Measurements from ENCODE around the gene SHQ1. TPM values are rescaled to one million over a fixed set of nuclear protein-coding genes. Genes with fewer than 3 reads are reported as not detected.

The SHQ1 gene
- total and polyA plus RNA-seq, 2 of the 4 experiments (the other 2 are of a cell fraction): 10.4 to 19.4 TPM

DNA sequence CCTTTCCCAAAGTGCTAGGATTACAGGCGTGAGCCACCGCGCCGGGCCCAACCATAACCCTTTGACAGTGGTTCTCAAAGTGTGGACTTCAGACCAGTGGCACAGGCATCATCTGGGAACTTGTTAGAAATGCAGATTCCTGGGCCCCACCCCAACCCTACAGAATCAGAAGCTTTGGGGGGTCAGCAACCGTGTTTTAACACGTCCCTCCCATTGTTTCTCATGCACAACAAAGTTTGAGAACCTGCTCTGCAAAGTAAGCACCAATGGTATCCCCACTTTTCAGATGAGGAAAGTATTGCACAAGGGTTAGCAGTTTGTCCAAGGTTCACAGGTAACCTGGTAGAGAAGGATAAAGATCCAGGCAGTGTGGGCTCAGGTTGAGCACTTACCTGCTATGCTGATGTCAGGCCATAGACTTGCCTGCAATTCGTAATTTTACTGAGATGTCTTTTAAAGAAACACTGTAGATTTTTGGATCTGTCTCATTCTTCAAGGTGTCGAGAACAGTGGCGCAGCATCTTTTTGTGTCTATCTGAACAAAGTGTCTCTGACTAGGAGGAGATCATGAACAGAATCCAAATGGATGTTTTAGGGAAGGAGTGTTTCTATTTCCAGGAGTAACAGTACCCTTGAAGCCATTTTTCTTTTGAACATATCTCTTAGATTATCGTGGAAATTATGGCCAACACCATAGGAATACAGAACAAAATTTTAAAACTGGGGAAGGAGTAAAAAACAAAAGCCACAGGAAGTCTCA is 42.1 kb upstream of the SHQ1 start:
- Histone ChIP-seq H4K20me1 (ENCODE audit: insufficient read depth, low read length) (peaks cover 8% of the 10 kb centered on the region; the same call in 1 of the 2 replicates), H3K27me3 (ENCODE audit: control insufficient read depth, insufficient read depth, low read length) (no peaks in the 10 kb centered on the region), H3K9me3 (ENCODE audit: control insufficient read depth, insufficient read depth, low read length) (no peaks in the 10 kb centered on the region), H4K5ac (ENCODE audit: low read depth, low read length) (peak overlapping the region; percentile 75; the same call in 1 of the 2 replicates), H3K79me1 (ENCODE audit: low read depth in 1 of 2, low read length in 2 of 2) (peaks cover 0 to 29% of the 10 kb centered on the region in 2 experiments; a peak in 3 of 4 replicates), H2BK20ac (ENCODE audit: low read depth, low read length) (peak overlapping the region; percentile 71), H2BK120ac (ENCODE audit: low read depth, low read length) (peak overlapping the region; percentile 35), H3K18ac (ENCODE audit: low read depth, low read length) (peak overlapping the region; percentile 80), H3K9me1 (ENCODE audit: insufficient read depth, low read length) (peaks cover 12% of the 10 kb centered on the region), H3K4me3 (ENCODE audit: insufficient read depth, low read depth, low read length) (no peak overlapping the region), H2BK15ac (ENCODE audit: low read depth, low read length) (peak overlapping the region; percentile 97; the same call in 2 of the 3 replicates), H2AK9ac (replicated peaks; ENCODE audit: low read depth, low read length, poor library complexity) (no peak overlapping the region), H3K14ac (replicated peaks; ENCODE audit: low read depth, low read length) (peak overlapping the region; percentile 35; the same call in 1 of the 2 replicates), H2AK5ac (ENCODE audit: low read depth, low read length) (peak overlapping the region; percentile 77; the same call in 1 of the 2 replicates), H3K4me1 (ENCODE audit: control insufficient read depth, insufficient read depth, low read length) (peaks cover 21% of the 10 kb centered on the region), H3K27ac (ENCODE audit: insufficient read depth, low read length) (peak overlapping the region; percentile 79; the same call in 1 of the 2 replicates), H4K91ac (ENCODE audit: insufficient read depth, low read depth, low read length) (peak overlapping the region; percentile 65), H4K8ac (ENCODE audit: low read depth in 2 of 2, low read length in 2 of 2) (peak overlapping the region; percentile 44 to 53; a peak in 3 of 4 replicates), H3K56ac (ENCODE audit: extremely low read depth, insufficient read depth, low read length) (no peak overlapping the region), H3K23ac (ENCODE audit: low read depth, low read length) (no peak overlapping the region), H2BK5ac (ENCODE audit: low read depth, low read length, poor library complexity, severe bottlenecking) (peak overlapping the region; percentile 34), H3K9ac (ENCODE audit: low read depth, low read length) (0 out of 2 replicates have a peak overlapping the region, but pooled peaks have one; percentile 29), H2AFZ (replicated peaks; ENCODE audit: low read length, poor library complexity) (no peak overlapping the region), H3K4me2 (ENCODE audit: low read depth, low read length) (peak overlapping the region; percentile 45), H3K36me3 (ENCODE audit: control insufficient read depth, insufficient read depth, low read length) (peaks cover 1% of the 10 kb centered on the region; the same call in 1 of the 2 replicates), H3K4ac (ENCODE audit: low read depth, low read length) (peak overlapping the region; percentile 73)
- in situ Hi-C loops (cut with MboI; ENCODE audit: low sequenced_read_pairs): no loop called here
- intact Hi-C loops (cut with micrococcal nuclease): loop anchor here (2.0 kb wide), 1 partner anchor 42 kb away; the partner anchor contains the start of gene SHQ1
- CTCF ChIA-PET: interaction anchor here (1.0 kb wide), 1 partner anchor 39 kb away, joined by 3 read pairs; no protein-coding TSS in a partner anchor
- no TSS peak for BruUV-seq (replicated peaks)
- DNase-seq: no peak
- dilution Hi-C loops (cut with HindIII; ENCODE audit: low sequenced_read_pairs, unreplicated experiment): no loop called here
- no peak for TF ChIP-seq RAD21 (IDR thresholded peaks at IDR 0.05; ENCODE audit: low read length)
- peak; percentile 56 for TF ChIP-seq CEBPB (IDR thresholded peaks at IDR 0.05; ENCODE audit: low read depth, low read length)
- TF ChIP-seq NFE2L2 (IDR thresholded peaks at IDR 0.05; ENCODE audit: low read depth, low read length): no peak
- ATAC-seq (ENCODE audit: low read depth): no peak
- POLR2A ChIA-PET (ENCODE audit: unreplicated experiment): no interaction called here
- WGBS, 2 experiments (ENCODE audit: extremely low coverage in 2 of 2, insufficient read length in 1 of 2): 43% methylated on average over 1 of the region's 10 CpGs; no CpG with 5 or more reads in 1 of the 2 experiments
